Measurements from ENCODE around the gene PAGR1.
"Not testable (repeated sequence)": the region's sequence is repeated elsewhere in the genome, so short reads cannot be mapped to it uniquely, and the experiment has no call there.

The PAGR1 gene

GRCh38 chr16:29841631-29842030 lies 25.7 kb downstream of the PAGR1 start:
- DNase-seq, result no peak

DNA sequence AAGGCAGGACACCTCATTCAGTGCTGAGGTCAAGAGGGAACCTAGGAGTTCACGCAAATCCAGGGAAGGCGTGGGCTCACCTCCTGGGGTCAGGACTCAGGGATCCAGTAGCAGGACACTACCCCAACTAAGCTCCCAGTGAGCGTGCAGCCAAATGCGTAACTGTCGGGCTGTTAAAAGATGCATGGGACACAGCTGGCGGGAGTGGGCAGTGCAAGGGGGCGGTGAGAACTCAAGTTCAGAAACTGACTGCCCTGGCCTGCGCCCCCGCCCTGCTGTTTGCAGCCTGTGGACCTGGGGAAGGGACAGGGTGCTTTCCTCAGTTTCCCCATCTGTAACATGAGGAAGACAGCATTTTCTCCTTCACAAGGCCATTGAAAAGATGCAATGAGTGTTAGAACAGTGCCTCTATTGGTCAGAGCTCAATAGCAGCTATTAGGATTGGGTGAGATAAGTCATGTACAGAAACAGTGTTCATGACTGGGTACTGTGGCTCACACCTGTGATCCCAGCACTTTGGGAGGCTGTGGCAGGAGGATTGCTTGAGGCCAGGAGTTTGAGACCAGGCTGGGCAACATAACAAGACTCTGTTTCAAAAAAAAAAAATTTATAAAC lies 26.9 kb downstream of the PAGR1 start:
- no peak for DNase-seq

DNA sequence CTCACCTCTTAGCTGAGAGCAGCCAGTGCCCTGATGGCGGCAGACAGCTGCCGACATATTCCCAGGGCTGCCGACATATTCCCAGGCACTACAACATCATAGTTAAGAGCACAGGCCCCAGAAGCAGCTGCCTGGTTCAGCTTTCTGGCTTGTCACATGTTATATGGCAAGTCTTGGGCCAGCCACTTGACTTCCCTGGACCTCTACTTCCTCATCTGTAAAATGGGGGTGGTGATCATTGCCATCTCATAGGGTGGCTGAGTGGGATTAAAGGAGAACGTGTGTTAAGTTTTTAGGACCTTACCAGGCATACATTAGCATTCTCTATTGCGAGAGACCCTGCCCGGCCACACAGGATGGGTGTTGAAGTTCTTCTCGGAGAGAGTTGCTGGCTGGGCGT lies 28.0 kb downstream of the PAGR1 start:
- no peak for DNase-seq

GRCh38 chr16:29844575-29845331 lies 28.8 kb downstream of the PAGR1 start:
- DNase-seq, result no peak

GRCh38 chr16:29845656-29846055 lies 29.7 kb downstream of the PAGR1 start:
- DNase-seq, result no peak

DNA sequence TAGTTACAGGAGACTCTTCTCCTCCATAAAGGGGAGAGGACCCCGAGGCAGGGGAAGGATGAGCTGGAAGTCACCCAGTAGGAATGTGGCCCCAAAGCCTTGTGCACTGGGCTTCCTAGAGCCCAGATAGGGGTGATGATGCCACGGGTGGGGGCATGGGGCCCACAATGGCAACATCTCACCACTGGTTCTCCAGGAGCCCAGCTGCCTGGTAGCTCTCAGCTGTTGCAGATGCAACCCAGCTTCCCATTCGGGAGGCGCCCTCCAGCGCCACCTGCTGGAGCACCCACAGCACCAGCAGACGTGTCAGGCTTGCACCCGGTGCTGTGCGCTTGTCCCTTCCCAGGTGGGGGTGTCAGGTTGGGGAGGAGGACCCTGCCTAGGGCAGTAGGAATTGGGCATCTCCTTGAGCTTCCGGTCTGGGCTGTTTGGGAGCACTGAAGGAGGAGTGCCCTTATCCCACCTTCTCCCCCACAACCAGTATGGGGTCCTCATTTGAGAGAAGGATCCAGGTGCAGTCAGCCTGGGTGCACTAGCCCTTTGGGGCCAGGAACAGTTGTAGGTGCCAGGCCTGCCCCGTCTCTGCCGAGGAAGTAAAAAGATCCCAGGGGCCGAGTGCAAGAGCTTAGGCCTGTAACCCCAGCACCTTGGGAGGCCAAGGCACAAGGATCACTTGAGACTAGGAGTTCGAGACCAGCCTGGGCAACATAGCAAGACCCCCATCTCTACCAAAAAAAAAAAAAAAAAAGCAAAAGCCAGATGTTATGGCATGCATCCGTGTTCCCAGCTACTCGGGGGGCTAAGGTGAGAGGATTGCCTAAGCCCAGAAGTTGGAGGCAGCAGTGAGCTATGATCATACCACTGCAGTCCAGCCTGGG lies 32.7 kb downstream of the PAGR1 start:
- DNase-seq, result peak; percentile 84

DNA sequence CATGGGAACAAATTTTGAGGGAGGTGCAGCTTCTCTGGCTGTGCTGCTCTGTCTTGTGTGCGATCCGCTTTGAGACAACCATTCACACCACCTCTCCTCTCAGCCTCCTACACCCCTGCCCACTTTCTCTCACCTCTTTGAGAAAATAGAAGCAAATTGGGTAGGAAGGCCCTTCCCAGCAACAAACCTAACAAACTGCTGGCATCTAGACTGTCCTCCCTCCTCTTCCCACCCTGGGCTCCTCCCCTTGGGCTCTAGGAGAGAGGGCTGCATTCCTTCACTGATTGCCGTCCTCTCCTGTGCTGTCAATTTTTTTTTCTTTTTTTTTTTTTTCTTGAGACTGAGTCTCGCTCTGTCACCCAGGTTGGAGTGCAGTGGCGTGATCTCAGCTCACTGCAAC lies 33.6 kb downstream of the PAGR1 start:
- no peak for DNase-seq

- DNase-seq, result no peak
Observed at GRCh38 chr16:29850998-29851397, 35.0 kb downstream of the PAGR1 start.

- DNase-seq, result no peak
Observed at GRCh38 chr16:29852654-29853053, 36.7 kb downstream of the PAGR1 start.

- no peak for DNase-seq
Observed at GRCh38 chr16:29854520-29855100, 38.7 kb downstream of the PAGR1 start.

- DNase-seq, result no peak
Observed at GRCh38 chr16:29857133-29857760, 41.3 kb downstream of the PAGR1 start.

- no peak for DNase-seq
Observed at GRCh38 chr16:29858149-29858849, 42.3 kb downstream of the PAGR1 start.

- no peak for DNase-seq
Observed at GRCh38 chr16:29858974-29859373, 43.0 kb downstream of the PAGR1 start.

GRCh38 chr16:29860218-29860617 lies 44.3 kb downstream of the PAGR1 start:
- DNase-seq, result no peak

GRCh38 chr16:29862383-29862883 lies 46.5 kb downstream of the PAGR1 start:
- DNase-seq, result peak; percentile 47

GRCh38 chr16:29862884-29863668 lies 47.1 kb downstream of the PAGR1 start, which contains the start of gene CDIPT:
Gene CDIPT, minus strand, starts transcription at chr16:29863226. Its CDS starts 369 bp downstream, at chr16:29862857.
- DNase-seq, result peak; percentile 99

DNA sequence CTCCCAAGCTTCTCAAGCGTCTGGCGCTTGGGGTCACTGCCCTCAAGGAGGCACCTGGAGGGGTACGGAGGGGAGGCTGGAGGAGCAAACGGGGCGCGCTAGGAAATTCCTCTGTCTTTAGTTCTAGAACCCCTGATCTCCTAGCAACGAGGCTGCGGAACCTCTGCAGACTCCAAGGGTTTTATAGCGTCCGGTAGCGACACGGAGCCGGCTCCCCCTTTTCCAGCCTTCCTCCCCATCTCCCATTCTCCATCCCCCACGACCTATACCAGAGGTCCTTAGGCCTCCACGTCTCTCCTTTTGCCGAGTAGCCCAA lies 47.7 kb downstream of the PAGR1 start:
- no peak for DNase-seq

DNA sequence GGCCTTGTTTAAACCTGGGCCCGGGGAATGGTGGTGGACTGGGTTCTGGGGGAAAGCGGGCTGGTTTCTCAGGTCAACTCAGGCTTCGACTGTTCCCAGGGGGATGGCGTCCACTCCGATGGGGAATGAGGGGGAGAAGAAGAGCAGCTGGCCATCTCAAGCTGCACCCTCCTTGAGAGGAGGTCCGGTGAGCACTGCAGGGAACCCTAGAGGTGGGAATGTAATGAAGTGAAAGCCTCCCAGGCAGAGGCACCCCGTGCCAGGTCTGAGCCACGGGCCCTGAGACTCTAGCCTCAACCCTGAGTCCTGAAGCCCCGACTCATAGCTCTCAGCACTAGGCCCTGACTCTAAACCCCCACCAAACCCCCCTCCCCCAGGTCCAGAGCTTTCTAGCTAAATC lies 48.3 kb downstream of the PAGR1 start:
- no peak for DNase-seq

- DNase-seq, result peak; percentile 39
Observed at GRCh38 chr16:29868396-29869009, 52.6 kb downstream of the PAGR1 start.

- DNase-seq, result not testable (repeated sequence)
Observed at GRCh38 chr16:29869067-29869466, 53.1 kb downstream of the PAGR1 start.
